ENCODE data around the gene C5orf46. TPM values are rescaled to one million over a fixed set of nuclear protein-coding genes. Genes with fewer than 3 reads are reported as not detected.

C5orf46 gene
- total RNA-seq, 2 donors from 2014 or later: 28.6 to 50.6 TPM

DNA sequence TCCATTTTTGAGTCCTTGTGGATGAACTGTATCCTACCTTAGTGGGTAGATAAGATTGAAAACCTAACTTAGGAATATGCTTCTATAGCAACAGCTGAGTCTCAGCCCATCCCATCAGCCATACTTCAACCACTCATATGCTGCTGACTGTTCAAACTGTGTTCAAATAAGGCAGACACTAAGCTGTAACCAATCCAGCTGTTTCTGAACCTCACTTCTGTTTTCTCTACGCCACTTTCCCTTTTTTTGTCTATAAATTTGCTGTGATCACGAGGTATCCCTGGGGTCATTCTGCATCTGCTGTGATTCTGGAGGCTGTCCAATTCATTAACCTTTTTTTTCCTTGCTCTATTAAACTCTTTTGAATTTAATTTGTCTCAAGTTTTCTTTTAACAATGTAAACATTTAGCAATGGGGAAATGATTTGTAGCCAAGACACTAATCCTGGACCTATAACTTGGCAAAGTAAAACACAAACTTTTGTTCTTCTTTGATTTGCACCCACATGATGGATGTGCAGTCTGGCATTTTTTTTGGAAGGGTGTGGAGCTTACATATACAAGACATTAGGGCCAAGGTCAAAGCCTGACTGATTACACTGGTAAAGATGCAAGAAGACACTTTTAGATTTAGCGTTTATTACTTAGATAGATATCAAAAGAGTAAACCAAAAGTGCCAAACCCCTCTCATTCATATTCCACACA, 42.7 kb downstream of the C5orf46 start:
- Histone ChIP-seq H3K27me3 (replicated peaks; ENCODE audit: insufficient read depth) (no peaks in the 10 kb centered on the region), H3K27ac (no peak overlapping the region), H3K9me3 (no peaks in the 10 kb centered on the region), H3K4me1 (ENCODE audit: control insufficient read depth in 1 of 2, low read depth in 2 of 2) (no peaks in the 10 kb centered on the region), H3K4me3 (no peak overlapping the region), H3K36me3 (no peaks in the 10 kb centered on the region)
- DNase-seq (ENCODE audit: low spot score) (no peak), ATAC-seq (ENCODE audit: insufficient number of reproducible peaks, low FRiP score, low read depth) (no peak)
- TF ChIP-seq, protein P1, sequence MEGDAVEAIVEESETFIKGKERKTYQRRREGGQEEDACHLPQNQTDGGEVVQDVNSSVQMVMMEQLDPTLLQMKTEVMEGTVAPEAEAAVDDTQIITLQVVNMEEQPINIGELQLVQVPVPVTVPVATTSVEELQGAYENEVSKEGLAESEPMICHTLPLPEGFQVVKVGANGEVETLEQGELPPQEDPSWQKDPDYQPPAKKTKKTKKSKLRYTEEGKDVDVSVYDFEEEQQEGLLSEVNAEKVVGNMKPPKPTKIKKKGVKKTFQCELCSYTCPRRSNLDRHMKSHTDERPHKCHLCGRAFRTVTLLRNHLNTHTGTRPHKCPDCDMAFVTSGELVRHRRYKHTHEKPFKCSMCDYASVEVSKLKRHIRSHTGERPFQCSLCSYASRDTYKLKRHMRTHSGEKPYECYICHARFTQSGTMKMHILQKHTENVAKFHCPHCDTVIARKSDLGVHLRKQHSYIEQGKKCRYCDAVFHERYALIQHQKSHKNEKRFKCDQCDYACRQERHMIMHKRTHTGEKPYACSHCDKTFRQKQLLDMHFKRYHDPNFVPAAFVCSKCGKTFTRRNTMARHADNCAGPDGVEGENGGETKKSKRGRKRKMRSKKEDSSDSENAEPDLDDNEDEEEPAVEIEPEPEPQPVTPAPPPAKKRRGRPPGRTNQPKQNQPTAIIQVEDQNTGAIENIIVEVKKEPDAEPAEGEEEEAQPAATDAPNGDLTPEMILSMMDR (IDR thresholded peaks at IDR 0.05): no peak

- Histone ChIP-seq H3K27ac (no peak overlapping the region), H3K27me3 (replicated peaks; ENCODE audit: insufficient read depth) (no peaks in the 10 kb centered on the region), H3K4me3 (no peak overlapping the region), H3K4me1 (ENCODE audit: control insufficient read depth in 1 of 2, low read depth in 2 of 2) (peaks cover 0 to 5% of the 10 kb centered on the region in 2 donors), H3K36me3 (no peaks in the 10 kb centered on the region), H3K9me3 (no peaks in the 10 kb centered on the region)
- no peak for DNase-seq (ENCODE audit: low spot score)
- TF ChIP-seq, protein P1 (IDR thresholded peaks at IDR 0.05): no peak
- ATAC-seq (ENCODE audit: insufficient number of reproducible peaks, low FRiP score, low read depth): no peak
Measured at GRCh38 chr5:147860641-147861025, 45.7 kb downstream of the C5orf46 start.

- no peaks in the 10 kb centered on the region for H3K36me3 ChIP-seq
- H3K27me3 ChIP-seq (replicated peaks; ENCODE audit: insufficient read depth): no peaks in the 10 kb centered on the region
- H3K27ac ChIP-seq: no peak overlapping the region
- no peak overlapping the region for H3K4me3 ChIP-seq
- H3K4me1 ChIP-seq (ENCODE audit: control insufficient read depth in 1 of 2, low read depth in 2 of 2): peaks cover 0 to 5% of the 10 kb centered on the region in 2 donors
- DNase-seq (ENCODE audit: low spot score) (no peak), ATAC-seq (ENCODE audit: insufficient number of reproducible peaks, low FRiP score, low read depth) (no peak)
- H3K9me3 ChIP-seq: no peaks in the 10 kb centered on the region
- TF ChIP-seq, protein P1 (IDR thresholded peaks at IDR 0.05): no peak
Measured at GRCh38 chr5:147859962-147860640, 46.2 kb downstream of the C5orf46 start.

- TF ChIP-seq, protein P1 (IDR thresholded peaks at IDR 0.05): no peak
- no peak for DNase-seq (ENCODE audit: low spot score)
- H3K36me3 ChIP-seq: no peaks in the 10 kb centered on the region
- H3K4me1 ChIP-seq (ENCODE audit: control insufficient read depth in 1 of 2, low read depth in 2 of 2): peaks cover 0 to 5% of the 10 kb centered on the region in 2 donors
- no peak overlapping the region for H3K27ac ChIP-seq
- ATAC-seq (ENCODE audit: insufficient number of reproducible peaks, low FRiP score, low read depth): no peak
- no peaks in the 10 kb centered on the region for H3K9me3 ChIP-seq
- H3K4me3 ChIP-seq: no peak overlapping the region
- H3K27me3 ChIP-seq (replicated peaks; ENCODE audit: insufficient read depth): no peaks in the 10 kb centered on the region
Measured at GRCh38 chr5:147858565-147858964, 47.8 kb downstream of the C5orf46 start.

- peak; percentile 65 for ATAC-seq (ENCODE audit: insufficient number of reproducible peaks, low FRiP score, low read depth)
- TF ChIP-seq, protein P1 (IDR thresholded peaks at IDR 0.05): peak; percentile 80
Measured at GRCh38 chr5:147857302-147858129, 48.8 kb downstream of the C5orf46 start.

More at GRCh38 chr5:147857302-147858129, 48.8 kb downstream of the C5orf46 start:
- Histone ChIP-seq H3K36me3 (no peaks in the 10 kb centered on the region), H3K27me3 (replicated peaks; ENCODE audit: insufficient read depth) (no peaks in the 10 kb centered on the region), H3K4me1 (ENCODE audit: control insufficient read depth in 1 of 2, low read depth in 2 of 2) (peaks cover 0 to 5% of the 10 kb centered on the region in 2 donors), H3K4me3 (no peak overlapping the region), H3K27ac (no peak overlapping the region), H3K9me3 (no peaks in the 10 kb centered on the region)
- peak; percentile 28 for DNase-seq (ENCODE audit: low spot score)
